ENCODE measurements around the gene STK10.
A peak's percentile ranks its signal among the peaks of the same experiment; 100 is the strongest.

Gene STK10

GRCh38 chr5:172109749-172110148, 78.3 kb downstream of the STK10 start:
- no peak for DNase-seq (ENCODE audit: low spot score)
- TF ChIP-seq CTCF (IDR thresholded peaks at IDR 0.05) = no peak
- H3K27ac ChIP-seq = no peak overlapping the region
- no peak overlapping the region for H3K4me3 ChIP-seq

- TF ChIP-seq CTCF (IDR thresholded peaks at IDR 0.05) = no peak
- Histone ChIP-seq H3K4me3 (peak overlapping the region; percentile 57), H3K27ac (no peak overlapping the region)
- no peak for DNase-seq (ENCODE audit: low spot score)
Observed at GRCh38 chr5:172107571-172107970, 80.5 kb downstream of the STK10 start.

- TF ChIP-seq CTCF (IDR thresholded peaks at IDR 0.05) = peak; percentile 86
- H3K27ac ChIP-seq = no peak overlapping the region
- H3K4me3 ChIP-seq = peak overlapping the region; percentile 57
- no peak for DNase-seq (ENCODE audit: low spot score)
Observed at GRCh38 chr5:172106511-172107356, 81.3 kb downstream of the STK10 start.

DNA sequence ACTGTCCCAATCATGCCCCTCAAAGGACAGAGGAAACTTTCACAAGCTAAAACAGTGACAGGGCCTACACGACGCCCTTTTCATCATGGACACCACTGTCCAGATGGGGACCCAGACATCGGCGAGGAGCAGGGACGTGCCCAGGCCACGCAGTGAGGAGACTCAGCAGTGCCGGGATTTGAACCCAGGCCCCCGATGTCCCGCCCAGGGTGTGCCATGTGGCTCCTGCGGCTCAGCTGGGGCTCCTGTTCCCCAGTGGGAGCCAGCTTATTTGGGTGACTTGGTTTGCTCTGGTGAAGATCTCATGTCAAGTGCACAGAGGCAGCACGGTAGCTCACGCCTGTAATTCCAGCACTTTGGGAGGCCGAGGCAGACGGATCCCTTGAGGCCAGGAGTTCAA, 82.2 kb downstream of the STK10 start:
- no peak overlapping the region for H3K27ac ChIP-seq
- no peak overlapping the region for H3K4me3 ChIP-seq
- TF ChIP-seq CTCF (IDR thresholded peaks at IDR 0.05) = no peak
- no peak for DNase-seq (ENCODE audit: low spot score)

- DNase-seq (ENCODE audit: low spot score) = no peak
Observed at GRCh38 chr5:172104801-172105701, 83.0 kb downstream of the STK10 start.

DNA sequence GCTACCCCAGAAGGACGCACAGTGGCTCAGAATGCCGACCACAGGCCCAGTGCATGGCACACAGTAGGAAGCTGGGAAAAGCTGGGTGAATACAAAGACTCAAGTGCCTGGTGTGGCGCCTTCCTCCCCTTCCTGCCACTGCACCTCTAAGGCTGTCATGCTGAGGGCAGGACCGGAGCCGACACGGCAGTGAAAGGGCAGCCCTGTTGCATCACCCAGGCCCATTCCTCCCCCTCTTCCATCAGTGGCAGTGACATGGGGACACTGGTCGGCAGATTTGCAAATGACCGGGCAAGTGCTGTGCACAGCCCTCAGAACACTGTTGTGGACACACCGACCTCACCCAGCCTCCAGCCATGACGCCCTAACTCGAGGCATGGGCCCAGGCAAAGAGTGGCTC, 84.0 kb downstream of the STK10 start:
- Histone ChIP-seq H3K4me3 (no peak overlapping the region), H3K27ac (no peak overlapping the region)
- TF ChIP-seq CTCF (IDR thresholded peaks at IDR 0.05) = no peak
- DNase-seq (ENCODE audit: low spot score) = no peak

More at GRCh38 chr5:172104801-172105701, 83.0 kb downstream of the STK10 start:
- no peak overlapping the region for H3K27ac ChIP-seq
- H3K4me3 ChIP-seq = no peak overlapping the region
- no peak for TF ChIP-seq CTCF (IDR thresholded peaks at IDR 0.05)
